ENCODE data around the gene CSTPP1. TPM values are rescaled to one million over a fixed set of nuclear protein-coding genes. Genes with fewer than 3 reads are reported as not detected.

The CSTPP1 gene
- total and polyA plus RNA-seq, 2 of the 8 experiments (the other 6 are each of a cell fraction or from before 2014, with no cell fraction given) = 24.2 to 28.7 TPM

GRCh38 chr11:47007579-47007978 is 71.0 kb downstream of the CSTPP1 start (continued):
- TF ChIP-seq FOSL1 (IDR thresholded peaks at IDR 0.05; ENCODE audit: insufficient read depth, low read depth, low read length) (no peak), YY1 (IDR thresholded peaks at IDR 0.05; ENCODE audit: low read depth, low read length) (no peak)
